IMR-90 (cell line): ENCODE measurements around the gene RAI1.

Source experiments
- MAZ ChIP-seq: IDR thresholded peaks from 2 replicates; pipeline ENCODE4 v1.6.1; 2012; ENCODE audit warnings: low read depth, mild to moderate bottlenecking, low read length, improper control_type of control experiment, moderate library complexity, borderline replicate concordance
- TF ChIP-seq, protein P1 (sequence below): conservative IDR thresholded peaks from 2 replicates; pipeline ENCODE4 v1.5.1; 2012; ENCODE audit warnings: mild to moderate bottlenecking, low read depth, low read length, improper control_type of control experiment

GRCh38 chr17:17837966-17838962 is 157.0 kb downstream of the RAI1 start:
- TF ChIP-seq, protein P1, sequence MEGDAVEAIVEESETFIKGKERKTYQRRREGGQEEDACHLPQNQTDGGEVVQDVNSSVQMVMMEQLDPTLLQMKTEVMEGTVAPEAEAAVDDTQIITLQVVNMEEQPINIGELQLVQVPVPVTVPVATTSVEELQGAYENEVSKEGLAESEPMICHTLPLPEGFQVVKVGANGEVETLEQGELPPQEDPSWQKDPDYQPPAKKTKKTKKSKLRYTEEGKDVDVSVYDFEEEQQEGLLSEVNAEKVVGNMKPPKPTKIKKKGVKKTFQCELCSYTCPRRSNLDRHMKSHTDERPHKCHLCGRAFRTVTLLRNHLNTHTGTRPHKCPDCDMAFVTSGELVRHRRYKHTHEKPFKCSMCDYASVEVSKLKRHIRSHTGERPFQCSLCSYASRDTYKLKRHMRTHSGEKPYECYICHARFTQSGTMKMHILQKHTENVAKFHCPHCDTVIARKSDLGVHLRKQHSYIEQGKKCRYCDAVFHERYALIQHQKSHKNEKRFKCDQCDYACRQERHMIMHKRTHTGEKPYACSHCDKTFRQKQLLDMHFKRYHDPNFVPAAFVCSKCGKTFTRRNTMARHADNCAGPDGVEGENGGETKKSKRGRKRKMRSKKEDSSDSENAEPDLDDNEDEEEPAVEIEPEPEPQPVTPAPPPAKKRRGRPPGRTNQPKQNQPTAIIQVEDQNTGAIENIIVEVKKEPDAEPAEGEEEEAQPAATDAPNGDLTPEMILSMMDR: no peak
- no peak for TF ChIP-seq MAZ
